Measurements from ENCODE around the gene LCE3A.
"Not testable (repeated sequence)": the region's sequence is repeated elsewhere in the genome, so short reads cannot be mapped to it uniquely, and the experiment has no call there.

The LCE3A gene

GRCh38 chr1:152621993-152622392, 910 bp downstream of the LCE3A start:
- no peak for DNase-seq (ENCODE audit: low spot score)
- TF ChIP-seq, protein P1, sequence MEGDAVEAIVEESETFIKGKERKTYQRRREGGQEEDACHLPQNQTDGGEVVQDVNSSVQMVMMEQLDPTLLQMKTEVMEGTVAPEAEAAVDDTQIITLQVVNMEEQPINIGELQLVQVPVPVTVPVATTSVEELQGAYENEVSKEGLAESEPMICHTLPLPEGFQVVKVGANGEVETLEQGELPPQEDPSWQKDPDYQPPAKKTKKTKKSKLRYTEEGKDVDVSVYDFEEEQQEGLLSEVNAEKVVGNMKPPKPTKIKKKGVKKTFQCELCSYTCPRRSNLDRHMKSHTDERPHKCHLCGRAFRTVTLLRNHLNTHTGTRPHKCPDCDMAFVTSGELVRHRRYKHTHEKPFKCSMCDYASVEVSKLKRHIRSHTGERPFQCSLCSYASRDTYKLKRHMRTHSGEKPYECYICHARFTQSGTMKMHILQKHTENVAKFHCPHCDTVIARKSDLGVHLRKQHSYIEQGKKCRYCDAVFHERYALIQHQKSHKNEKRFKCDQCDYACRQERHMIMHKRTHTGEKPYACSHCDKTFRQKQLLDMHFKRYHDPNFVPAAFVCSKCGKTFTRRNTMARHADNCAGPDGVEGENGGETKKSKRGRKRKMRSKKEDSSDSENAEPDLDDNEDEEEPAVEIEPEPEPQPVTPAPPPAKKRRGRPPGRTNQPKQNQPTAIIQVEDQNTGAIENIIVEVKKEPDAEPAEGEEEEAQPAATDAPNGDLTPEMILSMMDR (IDR thresholded peaks at IDR 0.05; ENCODE audit: extremely low read depth, missing control alignments) = no peak

GRCh38 chr1:152613511-152613910, 9.4 kb downstream of the LCE3A start, which contains the start of gene LCE3B:
Gene LCE3B, plus strand, starts transcription at chr1:152613811. Its CDS starts 0 bp downstream, at chr1:152613811.
- no peak for DNase-seq (ENCODE audit: low spot score)
- TF ChIP-seq, protein P1 (IDR thresholded peaks at IDR 0.05; ENCODE audit: extremely low read depth, missing control alignments) = no peak

DNA sequence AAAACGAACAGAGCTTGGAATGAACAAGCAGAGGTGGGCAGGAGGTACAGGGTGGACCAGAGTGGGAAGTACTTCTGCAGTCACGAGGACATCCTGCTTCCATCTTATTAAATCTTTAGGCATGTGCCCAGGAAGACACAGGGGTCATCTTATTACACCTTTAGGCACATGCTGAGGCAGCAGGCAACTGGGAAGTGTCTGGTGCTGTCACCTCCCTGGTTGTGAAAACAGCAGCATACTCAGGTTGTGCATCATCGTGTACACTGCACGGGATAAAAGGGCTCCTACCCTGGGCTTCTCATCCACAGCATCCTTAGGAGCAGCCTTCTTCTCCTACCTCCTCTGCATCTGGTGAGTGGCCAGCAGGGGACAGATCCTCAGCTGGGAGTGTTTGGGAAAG, 23.0 kb downstream of the LCE3A start, which contains the start of gene LCE3C:
Gene LCE3C (plus strand): TSS at position 301 of the 400 bp plus-strand sequence. CDS start 498 bp downstream, outside the sequence.
- TF ChIP-seq, protein P1 (IDR thresholded peaks at IDR 0.05; ENCODE audit: extremely low read depth, missing control alignments) = no peak
- DNase-seq (ENCODE audit: low spot score) = no peak

GRCh38 chr1:152596986-152597385, 25.9 kb downstream of the LCE3A start:
- TF ChIP-seq, protein P1 (IDR thresholded peaks at IDR 0.05; ENCODE audit: extremely low read depth, missing control alignments) = no peak
- no peak for DNase-seq (ENCODE audit: low spot score)

GRCh38 chr1:152585586-152585985, 37.3 kb downstream of the LCE3A start:
- TF ChIP-seq, protein P1 (IDR thresholded peaks at IDR 0.05; ENCODE audit: extremely low read depth, missing control alignments) = peak; percentile 6
- DNase-seq (ENCODE audit: low spot score) = no peak

DNA sequence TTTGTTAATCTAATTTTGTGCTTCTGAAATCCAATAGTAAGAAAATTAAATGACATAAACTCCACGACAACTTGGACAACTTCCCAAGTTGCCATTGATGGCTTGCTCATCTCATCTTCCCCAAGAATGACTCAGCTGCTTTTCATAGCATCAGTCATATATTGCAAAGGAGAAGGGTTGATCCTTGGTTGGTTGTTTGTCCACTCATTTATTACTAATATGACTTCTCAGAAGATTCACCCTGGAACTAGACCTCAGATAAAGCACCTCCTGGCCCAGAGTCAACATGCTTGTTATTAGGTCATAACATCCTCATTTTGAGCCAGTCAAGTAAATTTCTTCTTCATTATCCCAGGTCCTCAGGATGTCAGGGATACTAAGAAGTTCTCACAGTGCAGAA, 40.3 kb downstream of the LCE3A start:
- TF ChIP-seq, protein P1 (IDR thresholded peaks at IDR 0.05; ENCODE audit: extremely low read depth, missing control alignments) = no peak
- no peak for DNase-seq (ENCODE audit: low spot score)

DNA sequence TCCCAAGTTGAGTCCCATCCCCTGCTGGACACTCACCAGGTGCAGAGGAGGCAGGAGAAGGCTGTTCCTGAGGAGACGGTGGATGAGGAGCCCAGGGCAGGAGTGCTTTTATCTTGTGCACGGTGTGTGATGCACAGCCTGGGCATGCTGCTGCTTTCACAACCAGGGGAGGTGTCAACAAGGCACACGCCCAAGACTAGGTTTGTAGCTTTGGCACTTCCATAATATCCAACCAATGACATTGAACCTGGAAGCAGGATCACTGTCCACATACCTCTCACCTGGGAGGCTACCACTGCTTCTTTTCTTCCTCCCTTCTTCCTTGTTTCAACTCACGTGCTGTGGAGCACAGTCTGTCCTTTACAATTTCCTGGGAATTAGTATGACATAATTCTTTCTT, 42.5 kb downstream of the LCE3A start, which contains the start of gene LCE3D:
Gene LCE3D (minus strand): TSS at position 84 of the 400 bp plus-strand sequence. CDS start 580 bp downstream, outside the sequence.
- TF ChIP-seq, protein P1 (IDR thresholded peaks at IDR 0.05; ENCODE audit: extremely low read depth, missing control alignments) = no peak
- DNase-seq (ENCODE audit: low spot score) = no peak

GRCh38 chr1:152579526-152579925, 43.4 kb downstream of the LCE3A start:
- not testable (repeated sequence) for DNase-seq (ENCODE audit: low spot score)
